HG02642 (cell line): ENCODE results near the gene IFI27L1.

Source experiments
- ATAC-seq: cut with Tn5 transposase; IDR thresholded peaks from one replicate; pipeline ENCODE4 v1.9.1; 2021; ENCODE audit warnings: mild to moderate bottlenecking; ENCODE audit not compliant: unreplicated experiment, poor library complexity

IFI27L1 gene

DNA sequence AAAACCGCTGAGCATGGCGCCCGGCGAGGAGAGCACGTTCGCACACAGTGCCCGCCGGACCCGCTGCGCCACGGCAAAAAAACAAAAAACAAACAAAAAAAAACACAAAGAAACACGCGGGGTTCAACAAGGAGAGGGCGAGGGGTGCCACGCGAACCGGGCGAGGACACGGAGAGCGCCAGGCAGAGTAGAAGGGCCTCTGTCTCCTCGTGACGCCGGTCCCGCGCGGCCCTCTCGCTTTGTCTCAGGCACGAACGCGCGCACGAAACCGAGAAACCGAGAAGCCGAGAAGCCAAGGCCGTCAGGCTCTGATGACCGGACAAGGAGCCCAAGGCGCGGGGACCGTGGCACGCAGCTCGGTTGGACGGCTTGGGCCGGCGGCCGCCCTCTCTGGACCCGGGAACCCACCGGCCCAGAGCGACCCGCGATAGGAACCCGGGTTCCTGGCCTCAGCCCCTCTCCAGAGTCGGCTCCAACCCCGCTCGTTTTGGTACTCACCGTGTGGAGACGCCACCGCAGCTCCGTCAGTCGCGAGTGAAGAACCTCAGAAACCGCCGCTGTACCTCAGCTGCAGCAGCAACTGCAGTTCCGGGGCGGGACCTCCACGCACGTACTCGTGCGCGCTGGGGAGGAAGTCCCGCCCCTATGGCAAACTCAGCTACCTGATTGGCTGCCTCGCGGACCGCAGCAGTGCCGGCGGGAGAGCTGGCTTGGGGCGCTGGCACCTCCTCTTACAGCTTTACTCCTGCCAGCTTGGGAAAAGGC, at the start of gene IFI27L1, which contains the start of gene DDX24:
Gene IFI27L1, plus strand, starts transcription at position 690 of the 765 bp plus-strand sequence. CDS start 15,628 bp downstream, outside the sequence.
Gene DDX24, minus strand, starts transcription at position 582 of the 765 bp plus-strand sequence. CDS start 1,460 bp downstream, outside the sequence.
- peak; percentile 99 for ATAC-seq

GRCh38 chr14:94031883-94032279, 49.2 kb upstream of the IFI27L1 start:
- no peak for ATAC-seq

DNA sequence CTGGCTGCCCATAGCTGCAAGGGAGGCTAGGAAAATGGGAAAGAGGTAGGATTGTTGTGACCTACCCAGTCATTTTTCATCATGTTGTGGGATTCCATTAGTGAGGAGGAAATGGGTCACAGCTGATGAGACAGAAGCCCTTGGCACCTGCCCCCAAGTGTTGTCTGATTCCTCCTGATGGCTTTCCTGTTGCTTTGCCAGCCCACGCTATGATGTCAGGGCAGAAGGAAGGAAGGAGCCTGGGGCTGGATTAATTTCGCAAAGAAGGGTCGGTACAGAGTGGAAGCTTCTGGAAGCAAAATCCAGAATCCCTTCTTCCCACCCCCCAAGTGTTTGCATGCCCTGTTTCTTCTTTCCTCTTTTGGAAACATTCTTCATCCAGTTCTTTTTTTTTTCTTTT, 46.2 kb upstream of the IFI27L1 start:
- no peak for ATAC-seq

DNA sequence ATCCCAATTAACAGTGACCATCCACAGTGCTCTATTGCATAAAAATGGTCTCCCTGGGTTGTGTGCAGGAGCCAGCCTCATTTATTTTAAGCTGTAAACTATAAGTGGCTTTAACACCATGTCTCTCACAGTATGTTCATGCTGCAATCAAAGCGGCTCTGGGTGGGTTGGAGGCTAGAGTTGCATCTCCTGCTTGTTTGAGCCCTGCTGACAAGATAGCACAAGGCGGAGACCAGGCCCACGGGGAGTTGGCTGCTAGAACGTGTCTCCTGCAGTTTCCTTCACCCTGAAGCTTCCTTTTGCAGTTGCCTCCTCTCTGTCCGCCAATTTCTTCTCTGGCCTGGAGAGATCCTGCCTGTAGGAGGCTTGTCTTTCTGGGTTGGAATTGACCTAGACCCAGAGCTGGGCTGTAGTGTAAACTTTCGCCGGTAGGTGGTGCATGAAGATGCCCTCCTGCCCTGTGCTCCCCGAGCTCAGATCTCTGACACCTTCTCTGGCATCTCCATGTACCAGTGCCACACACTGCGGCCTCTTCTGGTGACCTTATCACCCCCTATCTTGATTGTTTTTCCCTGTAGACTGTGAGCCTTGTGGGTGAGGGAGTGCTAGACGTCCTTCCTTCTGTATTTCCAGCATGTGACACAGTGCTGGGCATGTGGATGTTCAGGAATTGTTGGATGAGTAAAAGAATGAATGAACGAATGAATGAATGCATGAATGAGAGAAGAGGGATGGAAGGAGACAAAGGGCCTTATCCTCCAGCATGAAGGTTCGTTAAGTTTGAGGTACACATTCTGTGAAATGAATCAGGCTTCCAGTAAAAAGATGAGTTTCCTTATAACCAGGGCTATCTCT, 44.6 kb upstream of the IFI27L1 start:
- peak; percentile 85 for ATAC-seq

DNA sequence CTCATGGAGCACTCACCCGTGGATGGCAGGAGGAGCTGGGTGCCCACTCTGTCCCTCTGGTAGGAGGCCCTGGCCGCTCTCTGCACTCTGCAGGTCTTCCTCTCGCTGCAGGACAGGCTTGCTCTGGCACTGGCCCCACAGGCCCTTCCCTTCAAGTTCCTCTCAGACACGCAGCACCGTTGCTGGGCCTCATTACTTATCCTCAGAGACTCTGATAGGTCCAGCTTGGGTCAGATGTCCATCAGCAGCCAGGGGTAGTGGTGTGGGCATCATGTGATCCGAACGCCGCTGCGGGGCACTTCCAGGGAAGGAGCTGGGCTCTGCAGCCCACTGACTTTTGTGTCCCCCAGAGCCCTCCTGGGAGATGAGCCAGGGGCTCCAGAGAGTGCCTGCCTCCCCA, 43.2 kb upstream of the IFI27L1 start:
- ATAC-seq, result no peak

GRCh38 chr14:94038510-94038909, 42.6 kb upstream of the IFI27L1 start:
- no peak for ATAC-seq

DNA sequence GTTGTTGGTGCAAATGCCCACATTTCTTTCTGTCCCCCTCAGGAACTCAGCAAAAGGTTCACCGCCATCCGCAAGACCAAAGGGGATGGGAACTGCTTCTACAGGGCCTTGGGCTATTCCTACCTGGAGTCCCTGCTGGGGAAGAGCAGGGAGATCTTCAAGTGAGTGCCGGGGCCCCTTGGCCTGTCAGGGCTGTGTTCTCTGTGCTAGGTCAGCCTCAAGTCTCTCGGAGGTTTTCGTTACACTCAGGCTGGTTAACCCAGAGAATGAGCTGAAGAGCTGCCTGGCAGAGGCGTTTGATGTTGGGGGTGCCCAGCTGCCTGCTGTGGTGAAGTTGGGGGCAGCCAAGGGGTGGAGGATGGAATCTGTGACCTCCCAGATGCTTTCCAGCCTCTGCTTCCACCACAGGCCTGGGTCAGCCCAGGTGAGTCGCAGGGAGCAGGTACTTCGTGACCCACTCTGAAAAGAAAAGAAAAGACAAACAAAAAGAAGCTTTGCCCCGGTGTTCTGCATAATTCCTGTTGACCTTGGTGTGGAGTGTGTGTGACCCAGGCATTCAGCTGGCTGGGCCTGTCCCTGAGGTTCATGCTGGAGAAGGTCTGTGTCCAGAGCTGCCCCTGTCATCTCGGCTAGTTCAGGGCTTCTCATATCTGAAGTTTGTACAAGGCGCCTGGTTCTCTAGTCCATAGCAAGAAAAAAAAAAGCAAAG, 42.0 kb upstream of the IFI27L1 start:
- ATAC-seq, result no peak

GRCh38 chr14:94040247-94040646, 40.9 kb upstream of the IFI27L1 start:
- ATAC-seq, result no peak

GRCh38 chr14:94040796-94041195, 40.3 kb upstream of the IFI27L1 start:
- ATAC-seq, result no peak

DNA sequence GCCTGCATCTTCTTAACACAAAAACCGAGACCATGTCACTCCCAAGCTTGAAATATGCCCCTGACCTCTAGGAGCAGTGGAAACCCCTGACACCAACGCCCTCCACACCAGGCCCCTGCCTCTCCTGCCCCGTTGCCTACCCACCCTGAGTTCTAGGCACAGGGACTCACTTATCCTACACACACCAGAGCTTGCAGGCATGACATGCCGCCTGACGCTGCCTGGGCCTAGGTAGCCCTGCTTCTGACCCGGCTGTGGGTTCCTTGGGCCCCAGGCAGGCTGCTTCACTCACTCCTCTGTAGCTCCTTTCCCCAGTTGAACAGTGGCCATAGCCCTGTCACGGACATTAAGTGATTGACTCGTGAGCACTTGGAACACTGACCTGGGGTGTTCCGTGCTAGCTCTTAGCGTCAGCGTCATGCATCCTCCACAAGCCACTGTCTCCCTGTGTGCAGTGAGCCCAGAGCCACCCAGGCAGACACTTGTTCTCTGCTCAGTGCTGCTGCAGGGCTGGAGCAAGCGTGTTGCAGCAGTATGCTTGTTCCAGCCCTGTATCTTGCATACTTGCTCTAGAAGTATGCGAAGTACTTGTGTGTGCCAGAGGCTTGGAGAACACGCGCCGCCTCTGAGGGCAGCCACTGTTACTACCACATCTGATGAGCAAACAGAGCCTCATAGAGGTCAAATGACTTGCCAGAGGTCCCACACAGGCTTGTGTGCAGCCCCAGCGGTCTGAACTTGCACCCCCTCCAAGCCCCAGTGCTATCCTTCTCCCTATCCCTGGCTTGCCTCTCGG, 39.4 kb upstream of the IFI27L1 start:
- ATAC-seq, result no peak

DNA sequence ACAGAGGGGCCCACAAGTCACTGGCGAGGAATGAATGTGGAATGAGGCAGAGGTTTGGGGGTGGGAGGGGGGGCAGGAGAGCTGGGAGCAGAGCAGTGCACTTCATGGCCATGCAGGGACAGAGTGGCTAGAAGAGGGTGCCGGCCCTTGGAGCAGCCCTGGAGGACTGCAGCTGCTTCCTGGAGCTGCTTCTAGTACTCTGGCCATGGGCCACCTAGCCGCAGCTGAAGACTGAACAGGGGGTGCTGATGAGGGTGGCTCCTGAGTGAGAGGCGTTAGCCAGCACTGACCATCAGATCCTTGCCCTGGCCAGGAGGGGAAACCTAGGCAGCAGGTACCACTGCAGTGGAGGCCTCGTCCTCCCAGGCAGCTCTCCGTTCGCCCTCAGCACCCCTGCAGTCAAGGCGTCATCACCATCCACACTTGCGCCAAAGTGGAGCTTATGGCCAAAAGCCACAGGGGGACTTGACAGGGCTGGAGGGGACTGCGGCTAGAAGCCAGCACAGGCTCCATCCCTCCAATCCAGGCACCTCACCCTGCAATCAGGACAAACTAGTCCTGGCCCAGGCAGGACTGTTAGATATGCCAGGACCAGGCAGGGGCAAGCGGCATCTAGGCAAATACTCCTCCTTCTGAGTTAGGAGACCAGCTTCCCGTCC, 38.5 kb upstream of the IFI27L1 start:
- ATAC-seq, result no peak

DNA sequence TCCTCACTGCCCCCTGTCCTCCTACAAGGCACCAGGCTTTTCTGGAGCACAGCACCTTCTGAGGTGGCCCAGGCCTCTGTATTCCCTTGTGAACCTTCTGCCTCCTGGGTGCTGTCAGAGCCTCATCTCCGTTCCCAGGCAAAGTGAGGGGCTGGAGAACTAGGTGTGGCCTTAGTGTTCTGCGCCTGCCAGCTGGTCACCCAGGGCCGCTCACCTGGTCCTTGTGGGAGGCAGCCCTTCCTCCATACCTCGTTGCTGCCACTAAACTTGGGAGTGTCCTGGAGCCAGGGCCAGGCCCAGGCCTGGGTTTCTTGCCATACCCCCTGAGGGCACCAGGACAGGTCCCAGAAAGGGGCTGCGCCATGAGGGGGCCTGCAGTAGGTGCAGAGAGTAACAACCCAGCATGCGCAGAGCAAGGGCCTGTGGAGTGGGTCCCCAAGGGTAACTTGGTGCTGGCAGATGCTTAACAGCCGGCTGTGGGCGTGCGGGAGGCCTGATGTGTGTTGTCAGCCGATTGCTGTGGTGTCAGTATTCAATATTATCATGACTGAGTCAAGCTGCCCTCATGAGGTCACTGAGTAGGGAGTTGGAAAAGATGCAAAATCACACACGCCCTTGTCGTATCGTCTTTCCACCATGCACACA, 37.9 kb upstream of the IFI27L1 start:
- no peak for ATAC-seq

GRCh38 chr14:94043756-94044475, 37.2 kb upstream of the IFI27L1 start:
- no peak for ATAC-seq

- ATAC-seq, result no peak
Measured at GRCh38 chr14:94044476-94045091, 36.5 kb upstream of the IFI27L1 start.

GRCh38 chr14:94045101-94045500, 36.0 kb upstream of the IFI27L1 start:
- no peak for ATAC-seq

DNA sequence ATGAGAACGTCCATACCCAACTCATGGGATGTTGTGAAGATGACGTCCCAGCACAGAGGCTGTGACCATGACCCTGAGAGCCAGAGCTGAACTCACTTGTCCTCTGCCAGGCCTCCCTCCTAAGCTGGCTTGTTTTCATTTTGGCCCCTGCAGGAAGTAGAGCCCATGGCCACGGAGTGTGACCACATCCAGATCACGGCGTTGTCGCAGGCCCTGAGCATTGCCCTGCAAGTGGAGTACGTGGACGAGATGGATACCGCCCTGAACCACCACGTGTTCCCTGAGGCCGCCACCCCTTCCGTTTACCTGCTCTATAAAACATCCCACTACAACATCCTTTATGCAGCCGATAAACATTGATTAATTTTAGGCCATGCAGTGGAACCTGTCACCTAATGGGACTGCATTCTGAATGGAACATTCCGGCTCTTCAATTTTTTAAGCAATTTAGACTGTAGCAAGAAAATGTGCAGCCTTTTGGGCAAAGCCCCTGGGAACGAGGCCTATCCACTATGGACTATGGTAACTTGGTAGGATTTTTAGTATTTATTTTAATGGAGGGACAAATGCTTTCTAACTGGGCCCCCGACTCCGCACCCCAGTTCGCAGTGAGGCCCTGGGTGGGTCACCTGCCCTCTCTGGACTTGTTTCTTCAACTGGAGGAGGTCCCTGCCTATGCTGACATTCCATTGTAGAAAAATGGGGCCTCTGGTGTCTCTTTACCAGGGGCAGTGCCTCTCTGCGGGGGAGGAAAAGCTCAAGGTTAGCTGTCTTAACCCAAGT, 35.4 kb upstream of the IFI27L1 start:
- ATAC-seq, result no peak

DNA sequence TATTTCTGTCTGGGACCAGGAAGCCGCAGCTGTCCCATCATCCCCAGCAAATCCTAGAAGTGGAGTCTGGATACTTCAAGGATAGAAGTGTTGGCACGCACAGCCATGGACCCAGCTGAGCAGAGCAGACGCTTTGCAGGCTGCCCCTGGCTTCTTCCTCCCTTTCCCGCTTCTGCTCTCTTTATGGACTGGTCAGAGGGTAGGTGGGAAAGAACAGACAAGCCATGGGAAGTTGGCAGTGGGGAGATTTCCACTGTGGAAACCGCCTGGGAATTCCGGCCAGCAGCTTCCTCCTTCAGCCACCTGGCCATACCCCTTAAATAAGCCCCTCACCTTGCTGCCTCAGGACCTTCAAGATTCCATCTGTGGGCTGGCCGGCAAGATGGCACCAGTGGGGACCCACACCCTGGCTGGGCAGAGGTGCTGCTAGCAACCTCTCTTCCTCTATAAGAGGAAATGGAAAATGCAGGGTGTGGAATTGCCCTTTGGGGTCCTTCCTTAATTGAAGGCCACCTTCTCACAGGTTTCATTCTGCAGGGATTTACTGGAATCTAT, 34.3 kb upstream of the IFI27L1 start:
- no peak for ATAC-seq
